H54 (cell line): ENCODE results near the gene QPCT.

ENCODE experiments used
- DNase-seq: peaks from one replicate; pipeline ENCODE4 v3.0.0; 2011; ENCODE audit warnings: low spot score, mixed read lengths; ENCODE audit not compliant: insufficient read length
- FAIRE-seq: peaks from 3 replicates; lab custom pipeline; 2011; peaks lifted over from hg19 to GRCh38; lab: Jason Lieb, UNC
- POLR2A ChIP-seq: IDR thresholded peaks from 2 replicates; pipeline ENCODE4 v1.6.1; 2011; ENCODE audit warnings: low read depth, mild to moderate bottlenecking, low read length

The QPCT gene

DNA sequence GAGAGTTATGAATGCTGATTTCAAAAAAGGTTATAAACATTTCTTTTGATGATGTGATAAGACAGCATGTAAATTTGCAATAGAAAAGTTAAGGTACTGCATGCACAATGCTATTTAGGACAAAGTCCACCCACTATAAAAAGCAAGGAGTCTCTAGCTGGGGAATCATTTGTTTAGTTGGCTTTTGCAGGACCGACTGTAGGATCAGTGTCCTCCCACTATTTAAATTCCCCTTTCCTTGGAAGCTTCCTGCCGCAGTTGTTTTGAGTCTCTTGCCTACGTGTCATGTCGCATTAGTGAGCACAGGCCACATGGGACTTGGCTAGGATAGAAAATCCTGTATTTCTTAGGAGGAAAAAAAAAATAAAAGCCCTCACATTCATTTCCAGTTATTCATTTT is 13.1 kb downstream of the QPCT start:
- DNase-seq, result no peak
- TF ChIP-seq POLR2A, result no peak
- no peak for FAIRE-seq

GRCh38 chr2:37358466-37358865 is 14.0 kb downstream of the QPCT start:
- TF ChIP-seq POLR2A, result no peak
- FAIRE-seq (no peak), DNase-seq (no peak)

DNA sequence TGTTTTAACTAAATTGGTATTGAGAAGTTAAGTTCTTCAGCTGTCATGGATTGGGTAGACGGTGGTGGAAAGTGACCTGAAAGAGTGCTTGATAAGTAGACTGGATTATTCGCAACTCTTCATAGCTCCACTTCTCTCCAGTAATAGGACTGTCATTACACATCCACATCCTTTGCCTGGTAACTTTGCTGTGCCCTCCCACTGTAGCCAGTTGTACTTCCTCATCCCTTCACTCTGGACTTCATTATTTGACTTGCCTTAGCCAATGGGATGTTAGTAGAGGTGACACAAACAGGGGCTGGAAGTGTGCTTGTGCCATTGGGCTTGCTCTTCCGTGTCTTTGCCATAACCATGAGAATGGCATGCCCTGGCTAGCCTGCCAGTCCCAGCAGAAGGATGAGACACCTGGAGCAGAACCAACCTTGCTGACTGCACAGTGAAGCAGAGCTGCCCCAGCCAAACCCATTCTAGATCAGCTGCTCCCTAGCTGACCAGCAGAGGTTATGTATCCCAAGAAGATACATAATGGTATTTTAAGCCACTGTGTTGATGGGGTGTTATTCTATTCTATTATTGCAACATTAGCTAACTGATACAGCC is 16.9 kb downstream of the QPCT start:
- no peak for FAIRE-seq
- DNase-seq, result no peak
- no peak for TF ChIP-seq POLR2A

GRCh38 chr2:37361994-37362698 is 17.7 kb downstream of the QPCT start:
- DNase-seq (no peak), FAIRE-seq (no peak)
- no peak for TF ChIP-seq POLR2A

- DNase-seq, result no peak
- FAIRE-seq, result no peak
- no peak for TF ChIP-seq POLR2A
Observed at GRCh38 chr2:37364351-37364750, 19.9 kb downstream of the QPCT start.

DNA sequence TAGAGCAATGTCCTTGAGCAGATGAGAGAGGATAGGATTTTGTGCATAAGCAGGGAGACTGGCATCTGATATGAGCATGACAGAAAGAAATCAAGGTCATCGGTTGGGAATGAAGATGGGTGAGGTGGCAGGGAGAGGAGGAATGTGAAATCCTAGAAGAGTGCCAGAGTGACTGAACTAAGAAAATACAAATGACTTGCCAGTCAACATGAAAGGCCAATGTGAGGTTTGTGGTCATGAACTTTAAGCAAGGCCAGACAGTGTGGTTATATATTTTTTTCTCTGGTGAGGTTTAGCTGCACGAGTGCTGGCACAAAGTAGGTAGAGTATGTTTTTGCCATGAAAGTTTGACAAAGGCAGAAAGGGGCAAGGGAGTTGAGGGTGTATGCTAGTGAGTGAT is 21.2 kb downstream of the QPCT start:
- no peak for TF ChIP-seq POLR2A
- FAIRE-seq (no peak), DNase-seq (no peak)

DNA sequence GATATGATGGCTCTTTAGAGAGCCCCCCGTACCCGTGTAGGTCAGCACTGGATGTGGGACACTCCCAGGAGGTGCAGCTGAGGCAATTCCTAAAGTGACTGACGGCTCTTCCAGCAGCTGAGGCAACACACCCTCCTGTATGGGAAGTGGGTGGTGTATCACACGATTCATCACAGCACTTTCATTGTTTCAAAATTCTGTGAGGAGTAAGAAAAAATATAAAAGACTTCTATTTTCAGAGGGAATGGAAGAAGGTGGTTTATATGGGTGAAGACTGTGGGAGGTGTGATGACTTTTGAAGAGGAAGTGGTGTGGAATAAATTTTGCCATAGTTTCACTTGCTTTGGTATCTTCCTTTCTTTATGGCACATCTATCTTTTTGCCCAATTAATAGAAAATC is 22.3 kb downstream of the QPCT start:
- TF ChIP-seq POLR2A, result no peak
- DNase-seq (no peak), FAIRE-seq (no peak)

- FAIRE-seq (no peak), DNase-seq (no peak)
- TF ChIP-seq POLR2A, result no peak
Observed at GRCh38 chr2:37367310-37367709, 22.9 kb downstream of the QPCT start.

DNA sequence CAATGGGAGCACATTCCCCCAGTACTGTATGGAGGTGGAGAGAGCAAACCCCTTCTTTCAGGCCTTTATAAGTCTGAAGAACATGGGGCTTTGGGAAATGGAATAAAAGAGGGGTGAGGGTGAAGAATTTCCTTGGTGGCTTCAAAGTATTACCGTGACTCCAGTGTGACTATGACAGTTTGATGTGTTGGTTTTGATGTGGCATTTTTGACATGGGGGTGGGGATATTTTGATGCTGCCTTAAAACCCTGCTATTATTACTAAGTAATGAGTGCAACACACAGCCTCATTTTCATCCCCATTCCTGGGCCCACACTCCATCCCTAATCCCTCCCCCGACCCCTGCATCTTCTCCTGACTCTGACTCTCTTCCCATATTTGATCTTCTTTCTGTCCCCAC is 23.6 kb downstream of the QPCT start:
- TF ChIP-seq POLR2A, result no peak
- no peak for DNase-seq
- FAIRE-seq, result no peak

DNA sequence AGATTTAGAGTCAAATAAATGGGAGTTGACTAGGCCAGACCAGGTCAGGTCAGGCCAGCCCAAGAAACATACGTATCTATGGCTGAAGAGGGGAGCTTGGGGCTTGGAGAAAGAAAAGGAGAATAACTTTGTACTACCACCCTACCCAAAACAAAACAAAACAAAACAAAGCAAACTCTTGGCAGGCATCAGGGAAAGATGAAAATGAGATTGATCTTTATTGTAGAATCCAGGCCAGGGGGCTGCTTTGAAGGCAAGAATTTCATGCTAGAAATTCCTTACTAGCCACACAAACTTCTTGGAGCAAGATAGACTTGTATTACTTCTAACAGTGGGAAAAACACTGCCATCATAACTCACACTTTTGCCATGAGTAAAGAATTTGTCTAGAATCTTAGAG is 26.2 kb downstream of the QPCT start:
- FAIRE-seq (no peak), DNase-seq (no peak)
- no peak for TF ChIP-seq POLR2A

GRCh38 chr2:37372000-37372399 is 27.6 kb downstream of the QPCT start:
- FAIRE-seq (no peak), DNase-seq (no peak)
- no peak for TF ChIP-seq POLR2A

GRCh38 chr2:37375741-37376288 is 31.4 kb downstream of the QPCT start:
- DNase-seq, result no peak
- no peak for FAIRE-seq
- TF ChIP-seq POLR2A, result no peak

DNA sequence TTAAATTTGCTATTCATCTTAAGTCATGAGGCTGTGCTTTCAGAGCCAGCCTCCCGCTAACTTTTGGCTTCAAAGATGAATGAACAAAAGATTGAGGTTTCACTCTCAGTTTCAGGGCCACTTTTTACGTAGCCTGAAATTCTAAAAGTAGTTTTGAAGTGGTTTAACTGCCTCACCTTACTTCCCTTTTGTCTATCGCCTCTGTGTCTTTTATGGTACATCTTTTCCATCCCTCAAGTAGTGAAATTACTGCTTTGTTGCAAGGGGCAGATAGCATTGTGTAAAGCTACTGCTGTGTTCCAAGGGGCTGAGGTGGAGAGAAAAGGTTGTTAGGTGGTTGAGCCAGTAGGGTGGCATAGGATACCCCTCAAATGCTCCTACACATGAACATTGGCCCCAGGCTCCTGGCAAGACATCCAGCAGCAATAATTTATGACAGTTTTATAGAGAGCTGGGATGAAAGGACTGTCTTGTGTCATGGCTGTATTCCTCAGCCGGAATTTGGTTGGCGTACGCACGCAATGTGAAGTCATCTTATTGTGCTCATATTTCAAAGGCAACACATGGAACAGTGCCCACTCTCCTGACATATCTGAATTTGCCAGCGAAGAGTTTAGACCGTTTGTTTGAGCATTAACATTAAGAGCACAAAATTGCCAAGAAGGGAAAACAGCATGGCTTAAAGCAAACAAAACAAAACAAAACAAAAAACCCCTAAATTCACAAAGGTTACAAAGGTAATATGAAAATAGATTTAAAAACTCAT is 32.2 kb downstream of the QPCT start:
- FAIRE-seq (no peak), DNase-seq (no peak)
- TF ChIP-seq POLR2A, result no peak

DNA sequence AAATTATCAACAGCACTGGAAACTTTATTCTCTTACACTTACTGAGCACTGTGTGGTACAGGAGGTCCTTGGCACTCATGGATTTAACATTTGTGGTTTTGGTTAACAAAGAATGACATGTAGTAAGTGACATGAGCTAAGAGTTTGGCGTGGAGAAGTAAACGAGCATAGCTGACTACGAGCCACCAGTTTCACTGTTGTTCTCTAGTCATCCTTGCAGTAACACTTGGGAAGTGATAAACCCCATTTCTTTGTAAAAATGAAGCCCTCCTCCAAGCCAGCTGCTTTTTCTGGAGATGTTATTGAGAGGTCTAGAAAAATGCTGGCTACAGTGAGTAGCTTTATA is 32.7 kb downstream of the QPCT start:
- no peak for FAIRE-seq
- DNase-seq, result no peak
- no peak for TF ChIP-seq POLR2A

- TF ChIP-seq POLR2A, result no peak
- DNase-seq (peak; percentile 42), FAIRE-seq (peak; percentile 27)
Observed at GRCh38 chr2:37378411-37378810, 34.0 kb downstream of the QPCT start.
